ENCODE results near the gene RBFA. TPM values are rescaled to one million over a fixed set of nuclear protein-coding genes. Genes with fewer than 3 reads are reported as not detected.

RBFA gene
- total RNA-seq, 1 donor from 2014 or later: 49.9 TPM

- Mint-ChIP-seq H3K4me3 (no peak overlapping the region), H3K36me3 (ENCODE audit: low read depth) (peaks cover 43% of the 10 kb centered on the region), H3K27me3 (peaks cover 2% of the 10 kb centered on the region), H3K4me1 (peaks cover 27% of the 10 kb centered on the region), H3K9me3 (peaks cover 2% of the 10 kb centered on the region), H3K27ac (no peak overlapping the region)
- intact Hi-C loops (cut with micrococcal nuclease): no loop called here
- no peak for DNase-seq
These were observed 3.8 kb downstream of the RBFA start for GRCh38 chr18:80037869-80038630.

DNA sequence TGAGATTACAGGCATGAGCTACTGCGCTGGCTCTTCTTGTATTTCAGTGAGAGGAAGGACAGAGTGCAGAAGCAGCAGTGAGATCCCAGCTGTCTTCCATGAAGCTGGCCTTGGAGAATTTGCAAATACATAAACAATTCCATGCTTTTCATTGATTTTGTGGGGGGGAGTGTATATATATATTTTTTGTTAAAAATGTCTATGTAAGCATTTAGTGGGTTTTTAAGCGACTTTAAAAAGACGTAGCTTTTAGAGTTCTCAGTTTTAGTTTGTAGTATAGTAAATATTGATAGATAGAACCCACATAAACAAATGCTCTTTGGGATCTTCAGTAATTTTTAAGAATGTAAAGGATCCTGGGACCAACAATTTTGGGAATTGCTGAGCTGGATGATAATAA, 6.3 kb downstream of the RBFA start:
- Mint-ChIP-seq H3K4me3 (no peak overlapping the region), H3K4me1 (peaks cover 13% of the 10 kb centered on the region), H3K36me3 (ENCODE audit: low read depth) (peaks cover 45% of the 10 kb centered on the region), H3K27me3 (no peaks in the 10 kb centered on the region), H3K9me3 (no peaks in the 10 kb centered on the region), H3K27ac (no peak overlapping the region)
- DNase-seq: no peak
- intact Hi-C loops (cut with micrococcal nuclease): no loop called here

DNA sequence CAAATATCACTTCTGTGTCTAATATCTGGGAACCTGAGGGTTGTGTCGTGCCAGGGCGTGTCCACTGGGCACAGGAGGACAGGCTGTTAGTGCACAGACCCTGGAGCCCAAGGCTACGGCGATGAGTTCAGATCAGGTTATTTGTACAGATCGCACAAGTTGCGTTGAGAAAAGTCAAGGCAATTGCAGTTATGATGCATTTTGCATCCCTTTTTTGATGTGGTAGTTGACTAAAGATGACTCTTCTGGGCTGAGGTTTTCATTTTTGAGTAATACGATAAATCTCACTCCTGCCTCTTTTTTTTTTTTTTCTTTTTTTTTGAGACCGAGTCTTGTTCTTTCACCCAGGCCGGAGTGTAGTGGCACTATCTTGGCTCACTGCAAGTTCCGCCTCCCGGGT, 7.2 kb downstream of the RBFA start:
- Mint-ChIP-seq H3K9me3 (no peaks in the 10 kb centered on the region), H3K4me3 (no peak overlapping the region), H3K27ac (no peak overlapping the region), H3K27me3 (no peaks in the 10 kb centered on the region), H3K4me1 (peaks cover 4% of the 10 kb centered on the region), H3K36me3 (ENCODE audit: low read depth) (peaks cover 49% of the 10 kb centered on the region)
- intact Hi-C loops (cut with micrococcal nuclease): no loop called here
- DNase-seq: no peak

- H3K4me1 Mint-ChIP-seq: peaks cover 3% of the 10 kb centered on the region
- no peak overlapping the region for H3K27ac Mint-ChIP-seq
- peaks cover 51% of the 10 kb centered on the region for H3K36me3 Mint-ChIP-seq (ENCODE audit: low read depth)
- no peaks in the 10 kb centered on the region for H3K9me3 Mint-ChIP-seq
- intact Hi-C loops (cut with micrococcal nuclease): no loop called here
- DNase-seq: no peak
- H3K27me3 Mint-ChIP-seq: no peaks in the 10 kb centered on the region
- no peak overlapping the region for H3K4me3 Mint-ChIP-seq
These were observed 8.6 kb downstream of the RBFA start for GRCh38 chr18:80042785-80043184.

- intact Hi-C loops (cut with micrococcal nuclease): no loop called here
- Mint-ChIP-seq H3K27me3 (no peaks in the 10 kb centered on the region), H3K36me3 (ENCODE audit: low read depth) (peaks cover 46% of the 10 kb centered on the region)
These were observed 9.8 kb downstream of the RBFA start for GRCh38 chr18:80044072-80044471.

DNA sequence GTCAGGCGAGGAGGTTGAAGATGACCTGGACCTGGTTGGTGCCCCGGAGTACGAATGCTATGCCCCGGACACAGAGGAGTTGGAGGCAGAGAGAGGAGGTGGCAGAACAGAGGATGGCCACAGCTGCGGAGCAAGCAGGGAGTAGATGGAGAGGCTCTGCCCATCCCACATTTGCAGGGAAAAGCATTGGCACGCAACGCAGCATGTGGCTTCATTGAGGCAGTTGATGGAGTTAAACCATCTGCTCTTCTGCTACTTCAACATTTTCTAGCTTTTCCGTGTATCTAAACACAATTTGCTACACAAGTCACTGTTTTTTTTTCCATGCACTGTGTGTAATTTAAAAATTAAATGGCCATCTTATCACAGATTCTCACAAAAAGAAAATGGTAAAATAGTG, 11.8 kb downstream of the RBFA start:
- Mint-ChIP-seq H3K4me3 (no peak overlapping the region), H3K4me1 (peaks cover 3% of the 10 kb centered on the region), H3K27me3 (no peaks in the 10 kb centered on the region), H3K27ac (no peak overlapping the region), H3K36me3 (ENCODE audit: low read depth) (peaks cover 37% of the 10 kb centered on the region), H3K9me3 (peaks cover 3% of the 10 kb centered on the region)
- no peak for DNase-seq
- intact Hi-C loops (cut with micrococcal nuclease): no loop called here

More at GRCh38 chr18:80044072-80044471, 9.8 kb downstream of the RBFA start:
- H3K4me3 Mint-ChIP-seq: no peak overlapping the region
- H3K4me1 Mint-ChIP-seq: peaks cover 3% of the 10 kb centered on the region
- H3K9me3 Mint-ChIP-seq: no peaks in the 10 kb centered on the region
- H3K27ac Mint-ChIP-seq: no peak overlapping the region
- no peak for DNase-seq

DNA sequence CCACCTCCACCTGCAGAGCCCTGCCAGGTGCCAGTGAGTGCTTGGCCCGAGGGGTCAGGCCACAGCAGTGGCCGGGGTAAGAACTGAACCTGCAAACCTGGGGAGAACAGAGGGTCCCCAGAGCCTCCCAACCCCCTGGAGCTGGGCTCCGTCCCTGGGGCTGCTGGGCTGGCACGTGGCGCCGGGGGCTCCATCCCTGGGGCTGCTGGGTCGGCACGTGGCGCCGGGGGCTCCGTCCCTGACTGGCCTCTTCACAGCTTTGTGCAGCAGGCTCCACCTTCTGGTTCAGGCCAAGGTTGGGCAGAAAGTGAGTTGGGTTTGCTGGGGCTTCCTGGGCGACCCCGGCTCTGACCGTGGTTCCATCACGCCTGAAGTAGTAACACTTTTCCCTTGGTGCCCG, 12.2 kb downstream of the RBFA start:
- H3K4me3 Mint-ChIP-seq: no peak overlapping the region
- H3K36me3 Mint-ChIP-seq (ENCODE audit: low read depth): peaks cover 37% of the 10 kb centered on the region
- intact Hi-C loops (cut with micrococcal nuclease): no loop called here
- H3K27me3 Mint-ChIP-seq: no peaks in the 10 kb centered on the region
- peaks cover under 1% of the 10 kb centered on the region for H3K4me1 Mint-ChIP-seq
- no peak overlapping the region for H3K27ac Mint-ChIP-seq
- no peak for DNase-seq
- H3K9me3 Mint-ChIP-seq: peaks cover 8% of the 10 kb centered on the region

DNA sequence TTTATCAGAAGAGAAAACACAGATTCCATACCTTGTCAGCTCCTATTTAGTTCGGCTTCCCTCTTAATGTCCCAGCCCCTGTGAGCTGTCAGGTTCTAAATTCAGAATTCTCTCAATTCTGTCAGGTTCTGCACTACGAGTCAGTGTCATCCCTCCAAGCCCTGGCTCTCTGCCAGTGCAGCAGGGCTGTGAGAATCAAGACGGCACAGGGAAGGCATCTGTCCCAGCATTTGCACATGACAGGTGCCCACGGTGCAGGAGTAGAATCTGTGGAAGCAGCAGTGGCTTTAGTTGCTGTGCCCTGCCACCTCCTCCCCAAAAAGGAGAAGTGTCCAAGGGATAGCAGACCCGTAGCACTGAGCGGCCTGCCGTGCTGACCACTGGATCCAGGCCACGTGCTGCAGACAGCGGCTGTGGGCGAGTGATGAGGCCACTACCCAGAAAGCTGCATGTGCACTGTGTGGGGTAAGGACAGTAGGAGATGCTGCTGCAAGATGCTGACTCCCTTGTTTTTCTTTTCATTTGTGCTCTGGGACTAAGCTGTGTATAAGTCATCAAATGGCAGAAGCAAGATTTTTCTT, 12.8 kb downstream of the RBFA start:
- Mint-ChIP-seq H3K27ac (no peak overlapping the region), H3K4me1 (no peaks in the 10 kb centered on the region), H3K36me3 (ENCODE audit: low read depth) (peaks cover 41% of the 10 kb centered on the region), H3K27me3 (no peaks in the 10 kb centered on the region), H3K4me3 (no peak overlapping the region), H3K9me3 (peaks cover 13% of the 10 kb centered on the region)
- intact Hi-C loops (cut with micrococcal nuclease): no loop called here
- no peak for DNase-seq

GRCh38 chr18:80050797-80051196, 16.6 kb downstream of the RBFA start:
- intact Hi-C loops (cut with micrococcal nuclease): no loop called here
- Mint-ChIP-seq H3K36me3 (ENCODE audit: low read depth) (peaks cover 24% of the 10 kb centered on the region), H3K27ac (no peak overlapping the region), H3K27me3 (no peaks in the 10 kb centered on the region), H3K9me3 (peaks cover 32% of the 10 kb centered on the region), H3K4me1 (no peaks in the 10 kb centered on the region), H3K4me3 (no peak overlapping the region)
- DNase-seq: no peak

DNA sequence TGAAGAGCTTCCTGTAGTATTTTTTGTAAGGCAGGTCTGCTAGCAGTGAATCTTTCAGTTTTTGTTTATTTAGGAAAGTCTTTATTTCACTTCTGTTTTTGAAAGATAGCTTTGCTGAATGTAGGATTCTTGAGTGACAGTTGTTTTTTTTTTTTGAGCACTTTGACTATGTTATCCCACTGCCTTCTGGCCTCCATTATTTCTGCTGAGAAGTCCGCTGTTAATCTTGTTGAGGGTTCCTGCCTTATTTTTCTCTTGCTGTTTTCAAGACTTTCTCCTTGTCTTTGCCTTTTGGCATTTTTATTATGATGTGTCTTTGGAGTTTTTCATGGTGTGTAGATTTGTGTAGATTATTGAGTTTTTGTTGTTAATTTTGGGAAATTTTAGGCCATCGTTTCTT, 21.9 kb downstream of the RBFA start:
- no peaks in the 10 kb centered on the region for H3K27me3 Mint-ChIP-seq
- H3K36me3 Mint-ChIP-seq (ENCODE audit: low read depth): peaks cover 11% of the 10 kb centered on the region
- peaks cover 53% of the 10 kb centered on the region for H3K9me3 Mint-ChIP-seq
- intact Hi-C loops (cut with micrococcal nuclease): no loop called here
- no peak overlapping the region for H3K4me3 Mint-ChIP-seq
- H3K4me1 Mint-ChIP-seq: no peaks in the 10 kb centered on the region
- no peak overlapping the region for H3K27ac Mint-ChIP-seq
- DNase-seq: no peak

GRCh38 chr18:80059945-80060344, 25.7 kb downstream of the RBFA start:
- no peak for DNase-seq
- H3K4me3 Mint-ChIP-seq: no peak overlapping the region
- H3K4me1 Mint-ChIP-seq: no peaks in the 10 kb centered on the region
- H3K27me3 Mint-ChIP-seq: no peaks in the 10 kb centered on the region
- no peak overlapping the region for H3K27ac Mint-ChIP-seq
- H3K9me3 Mint-ChIP-seq: peaks cover 29% of the 10 kb centered on the region
- H3K36me3 Mint-ChIP-seq (ENCODE audit: low read depth): peaks cover 2% of the 10 kb centered on the region
- intact Hi-C loops (cut with micrococcal nuclease): no loop called here

GRCh38 chr18:80065705-80066104, 31.5 kb downstream of the RBFA start:
- no peak overlapping the region for H3K4me3 Mint-ChIP-seq
- H3K9me3 Mint-ChIP-seq: peaks cover 3% of the 10 kb centered on the region
- no peaks in the 10 kb centered on the region for H3K36me3 Mint-ChIP-seq (ENCODE audit: low read depth)
- intact Hi-C loops (cut with micrococcal nuclease): no loop called here
- DNase-seq: no peak
- H3K4me1 Mint-ChIP-seq: no peaks in the 10 kb centered on the region
- H3K27ac Mint-ChIP-seq: no peak overlapping the region
- H3K27me3 Mint-ChIP-seq: no peaks in the 10 kb centered on the region

- Mint-ChIP-seq H3K9me3 (no peaks in the 10 kb centered on the region), H3K27me3 (no peaks in the 10 kb centered on the region), H3K4me3 (no peak overlapping the region), H3K4me1 (no peaks in the 10 kb centered on the region), H3K27ac (no peak overlapping the region), H3K36me3 (ENCODE audit: low read depth) (no peaks in the 10 kb centered on the region)
- intact Hi-C loops (cut with micrococcal nuclease): no loop called here
- no peak for DNase-seq
These were observed 33.1 kb downstream of the RBFA start for GRCh38 chr18:80067321-80067720.

DNA sequence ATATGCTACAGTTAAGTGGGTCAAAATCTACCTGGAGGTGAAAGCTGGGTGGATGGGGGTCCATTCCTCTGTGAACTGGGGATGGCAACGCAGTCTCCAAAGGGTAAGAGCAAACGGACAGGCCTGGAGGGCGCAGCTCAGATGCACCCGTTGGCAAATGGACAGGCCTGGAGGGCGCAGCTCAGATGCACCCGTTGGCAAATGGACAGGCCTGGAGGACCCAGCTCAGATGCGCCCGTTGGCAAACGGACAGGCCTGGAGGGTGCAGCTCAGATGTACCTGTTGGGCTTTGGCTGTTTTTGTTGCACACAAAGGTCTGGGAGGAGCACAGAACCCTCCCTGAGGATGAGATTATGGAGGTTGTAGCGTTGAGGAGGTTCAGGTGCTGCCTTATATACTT, 33.7 kb downstream of the RBFA start:
- Mint-ChIP-seq H3K27me3 (no peaks in the 10 kb centered on the region), H3K4me3 (no peak overlapping the region), H3K9me3 (no peaks in the 10 kb centered on the region), H3K27ac (no peak overlapping the region), H3K4me1 (no peaks in the 10 kb centered on the region), H3K36me3 (ENCODE audit: low read depth) (no peaks in the 10 kb centered on the region)
- intact Hi-C loops (cut with micrococcal nuclease): no loop called here
- DNase-seq: no peak
